Esophagus muscularis mucosa (tissue), 4 donors: ENCODE data around the gene PTMS.

ENCODE experiments used
- EP300 ChIP-seq: sonication (generic); formaldehyde crosslinking; IDR thresholded peaks from one replicate; pipeline ENCODE4 v1.6.1; 2017; ENCODE audit warnings: antibody characterized with exemption
- POLR2A ChIP-seq: fragments of 450-650 bp; IDR thresholded peaks from one replicate; pipeline ENCODE4 v1.6.1; 2017; ENCODE audit warnings: antibody characterized with exemption, moderate library complexity, mild to moderate bottlenecking, low read depth
- POLR2AphosphoS5 ChIP-seq, 2 donors: sonication (generic); formaldehyde crosslinking; IDR thresholded peaks; one replicate each; pipeline ENCODE4 v1.6.1; 2017; ENCODE audit warnings: antibody characterized with exemption in 2 of 2
- TF ChIP-seq, protein P1 (sequence below), 3 experiments: fragments of 200-600 bp in 2 of 3; fragments of 450-650 bp in 1 of 3; sonication (generic) in 2 of 3; IDR thresholded peaks; one replicate each; pipeline ENCODE4 v1.5.1; 2017 to 2019; ENCODE audit warnings: antibody characterized with exemption in 3 of 3, mild to moderate bottlenecking in 2 of 3, moderate library complexity in 1 of 3

DNA sequence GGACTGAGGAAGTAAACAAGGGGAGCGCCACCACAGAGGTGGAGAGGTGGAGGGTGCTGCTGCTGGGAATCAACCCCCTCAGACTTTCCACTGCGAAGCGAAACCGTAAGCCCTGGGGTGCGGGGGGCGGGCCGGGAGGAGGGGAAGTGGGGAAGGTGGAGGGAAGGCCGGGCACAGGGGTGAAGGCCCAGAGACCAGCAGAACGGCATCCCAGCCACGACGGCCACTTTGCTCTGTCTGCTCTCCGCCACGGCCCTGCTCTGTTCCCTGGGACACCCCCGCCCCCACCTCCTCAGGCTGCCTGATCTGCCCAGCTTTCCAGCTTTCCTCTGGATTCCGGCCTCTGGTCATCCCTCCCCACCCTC, 6.2 kb downstream of the PTMS start, which contains the start of gene LAG3:
- TF ChIP-seq, protein P1, sequence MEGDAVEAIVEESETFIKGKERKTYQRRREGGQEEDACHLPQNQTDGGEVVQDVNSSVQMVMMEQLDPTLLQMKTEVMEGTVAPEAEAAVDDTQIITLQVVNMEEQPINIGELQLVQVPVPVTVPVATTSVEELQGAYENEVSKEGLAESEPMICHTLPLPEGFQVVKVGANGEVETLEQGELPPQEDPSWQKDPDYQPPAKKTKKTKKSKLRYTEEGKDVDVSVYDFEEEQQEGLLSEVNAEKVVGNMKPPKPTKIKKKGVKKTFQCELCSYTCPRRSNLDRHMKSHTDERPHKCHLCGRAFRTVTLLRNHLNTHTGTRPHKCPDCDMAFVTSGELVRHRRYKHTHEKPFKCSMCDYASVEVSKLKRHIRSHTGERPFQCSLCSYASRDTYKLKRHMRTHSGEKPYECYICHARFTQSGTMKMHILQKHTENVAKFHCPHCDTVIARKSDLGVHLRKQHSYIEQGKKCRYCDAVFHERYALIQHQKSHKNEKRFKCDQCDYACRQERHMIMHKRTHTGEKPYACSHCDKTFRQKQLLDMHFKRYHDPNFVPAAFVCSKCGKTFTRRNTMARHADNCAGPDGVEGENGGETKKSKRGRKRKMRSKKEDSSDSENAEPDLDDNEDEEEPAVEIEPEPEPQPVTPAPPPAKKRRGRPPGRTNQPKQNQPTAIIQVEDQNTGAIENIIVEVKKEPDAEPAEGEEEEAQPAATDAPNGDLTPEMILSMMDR (IDR thresholded peaks at IDR 0.05) = no peak
- TF ChIP-seq POLR2AphosphoS5 (IDR thresholded peaks at IDR 0.05) (no peak), POLR2A (no peak), EP300 (no peak)
